Fibroblast of lung (primary cell): ENCODE results near the gene DPM3. TPM values are rescaled to one million over a fixed set of nuclear protein-coding genes. Genes with fewer than 3 reads are reported as not detected.

Experiments used
- DNase-seq, 2 donors: peaks; one replicate each; pipeline versions ENCODE4 v3.0.0 to v3.0.0-alpha.2; 2010; ENCODE audit warnings: low read depth in 2 of 2
- H2AFZ ChIP-seq: 2 replicates; pipeline ENCODE4 v1.5.1; 2012; ENCODE audit warnings: low read length, control low read depth, inconsistent platforms
- H3K27ac ChIP-seq: 2 replicates; pipeline ENCODE4 v1.5.1; 2011; ENCODE audit warnings: low read length, control low read depth; ENCODE audit not compliant: insufficient read depth
- H3K27me3 ChIP-seq: 2 replicates; pipeline ENCODE4 v1.5.1; 2011; ENCODE audit warnings: mild to moderate bottlenecking, low read length; ENCODE audit not compliant: control insufficient read depth, insufficient read depth
- H3K36me3 ChIP-seq: 2 replicates; pipeline ENCODE4 v1.5.1; 2011; ENCODE audit warnings: low read length; ENCODE audit not compliant: control insufficient read depth, insufficient read depth
- H3K4me1 ChIP-seq: 2 replicates; pipeline ENCODE4 v1.5.1; 2011; ENCODE audit warnings: low read length; ENCODE audit not compliant: control insufficient read depth, insufficient read depth; ENCODE audit errors: extremely low read depth
- H3K4me2 ChIP-seq: 2 replicates; pipeline ENCODE4 v1.5.1; 2011; ENCODE audit warnings: low read length, control low read depth; ENCODE audit not compliant: insufficient read depth; ENCODE audit errors: extremely low read depth
- H3K4me3 ChIP-seq, 4 experiments: fragments of 200-600 bp in 1 of 4; sonication (generic) in 1 of 4; replicated peaks in 1 of 4; 2 replicates each; pipeline ENCODE4 v1.5.1; 2011 to 2016; ENCODE audit warnings: low read length in 4 of 4, low read depth in 3 of 4, mild to moderate bottlenecking in 3 of 4, control low read depth in 2 of 4, inconsistent platforms in 1 of 4, mixed read lengths in 1 of 4; ENCODE audit not compliant: insufficient read depth in 1 of 4; ENCODE audit errors: control extremely low read depth in 1 of 4
- H3K79me2 ChIP-seq: 2 replicates; pipeline ENCODE4 v1.5.1; 2012; ENCODE audit warnings: mild to moderate bottlenecking, low read length, inconsistent platforms; ENCODE audit not compliant: control insufficient read depth, insufficient read depth
- H3K9ac ChIP-seq: 2 replicates; pipeline ENCODE4 v1.5.1; 2011; ENCODE audit warnings: mild to moderate bottlenecking, low read length, control low read depth; ENCODE audit not compliant: insufficient read depth
- H3K9me3 ChIP-seq: 2 replicates; pipeline ENCODE4 v1.5.1; 2012; ENCODE audit warnings: low read depth, low read length; ENCODE audit not compliant: control insufficient read depth, insufficient read depth
- H4K20me1 ChIP-seq: 2 replicates; pipeline ENCODE4 v1.5.1; 2011; ENCODE audit warnings: low read length; ENCODE audit not compliant: control insufficient read depth, insufficient read depth; ENCODE audit errors: extremely low read depth
- EZH2 ChIP-seq: IDR thresholded peaks from 2 replicates; pipeline ENCODE4 v1.5.1; 2012; ENCODE audit warnings: low read length, control low read depth, mild to moderate bottlenecking; ENCODE audit errors: missing control alignments
- polyA plus RNA-seq, 2 donors: library from polyadenylated mRNA; depleted of rRNA in 1 of 2; stranded (reverse) in 1 of 2; unstranded in 1 of 2; fragments of >200 nt; gene quantifications; 2 replicates each; pipeline ENCODE4 v1.2.1, GENCODE V29; 2011 to 2012; ENCODE audit warnings: missing spikeins in 1 of 2
- total RNA-seq: library from RNA; depleted of rRNA; stranded (reverse); fragments of >200 nt; gene quantifications from 2 replicates; pipeline ENCODE4 v1.2.1, GENCODE V29; 2014
- TF ChIP-seq, protein P1 (sequence below), 2 donors: IDR thresholded peaks in 1 of 2; conservative IDR thresholded peaks in 1 of 2; 1 replicate in 1 of 2; 2 replicates in 1 of 2; pipeline ENCODE4 v1.5.1; 2011 to 2012; ENCODE audit warnings: low read length in 2 of 2, control low read depth in 1 of 2, inconsistent platforms in 1 of 2, low read depth in 1 of 2, mild to moderate bottlenecking in 1 of 2

DPM3 gene
- total and polyA plus RNA-seq, 2 donors (not counting 1 experiment from before 2014, with no cell fraction given), result 31.9 to 40.5 TPM

DNA sequence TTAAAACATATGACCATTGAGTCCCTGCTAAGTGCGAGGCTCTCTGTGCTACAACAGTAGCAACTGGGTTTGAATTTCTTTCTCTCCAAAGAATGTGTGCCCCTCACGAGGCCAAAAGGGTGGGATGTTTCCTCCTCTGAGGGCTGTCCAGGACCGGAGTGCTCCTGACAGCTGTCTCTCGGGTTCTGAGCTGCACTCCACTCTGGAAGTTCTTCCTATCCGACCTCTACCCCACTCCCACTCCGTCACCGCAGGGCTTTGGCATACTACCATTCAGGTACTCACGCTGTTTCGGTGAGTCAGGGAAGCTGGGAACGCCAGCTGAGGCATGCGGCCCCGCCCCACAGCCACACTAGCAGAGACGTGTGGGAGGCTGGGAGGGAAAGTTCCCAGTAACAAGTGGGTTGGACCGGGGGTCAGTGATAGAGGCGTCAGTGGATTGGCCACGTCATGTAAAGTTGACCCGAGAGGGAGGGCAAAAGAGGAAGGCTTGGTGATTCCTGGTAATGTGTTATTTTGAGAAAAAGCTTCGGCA, 5.4 kb downstream of the DPM3 start:
- H2AFZ ChIP-seq, result peak overlapping the region; percentile 3
- peaks cover 18% of the 10 kb centered on the region for H3K4me1 ChIP-seq
- H3K9me3 ChIP-seq, result no peaks in the 10 kb centered on the region
- peak overlapping the region; percentile 92 for H3K4me2 ChIP-seq
- peak overlapping the region; percentile 68 to 82 (median 81) for H3K4me3 ChIP-seq
- DNase-seq, result peak; percentile 92 to 99
- peak overlapping the region; percentile 91 for H3K9ac ChIP-seq
- peak overlapping the region; percentile 98 for H3K27ac ChIP-seq
- TF ChIP-seq, protein P1, sequence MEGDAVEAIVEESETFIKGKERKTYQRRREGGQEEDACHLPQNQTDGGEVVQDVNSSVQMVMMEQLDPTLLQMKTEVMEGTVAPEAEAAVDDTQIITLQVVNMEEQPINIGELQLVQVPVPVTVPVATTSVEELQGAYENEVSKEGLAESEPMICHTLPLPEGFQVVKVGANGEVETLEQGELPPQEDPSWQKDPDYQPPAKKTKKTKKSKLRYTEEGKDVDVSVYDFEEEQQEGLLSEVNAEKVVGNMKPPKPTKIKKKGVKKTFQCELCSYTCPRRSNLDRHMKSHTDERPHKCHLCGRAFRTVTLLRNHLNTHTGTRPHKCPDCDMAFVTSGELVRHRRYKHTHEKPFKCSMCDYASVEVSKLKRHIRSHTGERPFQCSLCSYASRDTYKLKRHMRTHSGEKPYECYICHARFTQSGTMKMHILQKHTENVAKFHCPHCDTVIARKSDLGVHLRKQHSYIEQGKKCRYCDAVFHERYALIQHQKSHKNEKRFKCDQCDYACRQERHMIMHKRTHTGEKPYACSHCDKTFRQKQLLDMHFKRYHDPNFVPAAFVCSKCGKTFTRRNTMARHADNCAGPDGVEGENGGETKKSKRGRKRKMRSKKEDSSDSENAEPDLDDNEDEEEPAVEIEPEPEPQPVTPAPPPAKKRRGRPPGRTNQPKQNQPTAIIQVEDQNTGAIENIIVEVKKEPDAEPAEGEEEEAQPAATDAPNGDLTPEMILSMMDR (conservative IDR thresholded peaks at IDR 0.05 in 1 of 2, IDR thresholded peaks at IDR 0.05 in 1 of 2; ENCODE audit: low read depth in 1 of 2, low read length in 2 of 2), result no peak
- TF ChIP-seq EZH2, result no peak
- no peaks in the 10 kb centered on the region for H3K27me3 ChIP-seq
- H3K79me2 ChIP-seq, result peaks cover 21% of the 10 kb centered on the region
- no peaks in the 10 kb centered on the region for H4K20me1 ChIP-seq
- H3K36me3 ChIP-seq, result no peaks in the 10 kb centered on the region

DNA sequence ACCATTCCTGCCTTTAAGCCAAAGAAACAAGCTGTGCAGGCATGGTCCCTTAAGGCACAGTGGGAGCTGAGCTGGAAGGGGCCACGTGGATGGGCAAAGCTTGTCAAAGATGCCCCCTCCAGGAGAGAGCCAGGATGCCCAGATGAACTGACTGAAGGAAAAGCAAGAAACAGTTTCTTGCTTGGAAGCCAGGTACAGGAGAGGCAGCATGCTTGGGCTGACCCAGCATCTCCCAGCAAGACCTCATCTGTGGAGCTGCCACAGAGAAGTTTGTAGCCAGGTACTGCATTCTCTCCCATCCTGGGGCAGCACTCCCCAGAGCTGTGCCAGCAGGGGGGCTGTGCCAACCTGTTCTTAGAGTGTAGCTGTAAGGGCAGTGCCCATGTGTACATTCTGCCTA, 6.0 kb downstream of the DPM3 start:
- peaks cover 4% of the 10 kb centered on the region for H3K27me3 ChIP-seq
- no peaks in the 10 kb centered on the region for H3K36me3 ChIP-seq
- peak overlapping the region in 1 of 4 experiments; percentile 82 for H3K4me3 ChIP-seq
- no peak overlapping the region for H3K27ac ChIP-seq
- no peaks in the 10 kb centered on the region for H4K20me1 ChIP-seq
- H3K9ac ChIP-seq, result no peak overlapping the region
- no peak for DNase-seq
- peak overlapping the region; percentile 92 for H3K4me2 ChIP-seq
- TF ChIP-seq EZH2, result no peak
- H2AFZ ChIP-seq, result no peak overlapping the region
- peaks cover 18% of the 10 kb centered on the region for H3K4me1 ChIP-seq
- no peaks in the 10 kb centered on the region for H3K9me3 ChIP-seq
- peaks cover 16% of the 10 kb centered on the region for H3K79me2 ChIP-seq

DNA sequence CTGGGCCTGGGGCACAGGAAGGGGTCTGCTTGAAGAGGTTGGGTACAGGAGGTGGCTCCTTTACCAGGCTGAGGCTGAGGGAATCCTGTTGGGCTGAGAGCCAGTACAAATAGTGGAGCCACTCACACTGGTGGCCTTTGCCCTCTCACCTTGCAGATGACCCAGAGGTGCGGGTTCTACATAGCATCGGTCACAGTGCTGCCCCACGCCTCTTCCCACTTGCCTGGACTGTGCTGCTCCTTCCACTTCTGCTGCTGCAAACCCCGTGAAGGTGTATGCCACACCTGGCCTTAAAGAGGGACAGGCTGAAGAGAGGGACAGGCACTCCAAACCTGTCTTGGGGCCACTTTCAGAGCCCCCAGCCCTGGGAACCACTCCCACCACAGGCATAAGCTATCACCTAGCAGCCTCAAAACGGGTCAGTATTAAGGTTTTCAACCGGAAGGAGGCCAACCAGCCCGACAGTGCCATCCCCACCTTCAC, 6.5 kb downstream of the DPM3 start:
- Histone ChIP-seq H3K9me3 (no peaks in the 10 kb centered on the region), H3K4me3 (no peak overlapping the region), H3K27me3 (peaks cover 9% of the 10 kb centered on the region), H4K20me1 (no peaks in the 10 kb centered on the region), H3K36me3 (no peaks in the 10 kb centered on the region), H2AFZ (no peak overlapping the region), H3K9ac (no peak overlapping the region), H3K27ac (no peak overlapping the region), H3K79me2 (peaks cover 13% of the 10 kb centered on the region), H3K4me2 (no peak overlapping the region), H3K4me1 (peaks cover 15% of the 10 kb centered on the region)
- TF ChIP-seq, protein P1 (conservative IDR thresholded peaks at IDR 0.05 in 1 of 2, IDR thresholded peaks at IDR 0.05 in 1 of 2; ENCODE audit: low read depth in 1 of 2, low read length in 2 of 2), result no peak
- no peak for TF ChIP-seq EZH2
- DNase-seq, result no peak
